IMR-90 (cell line): ENCODE measurements around the gene MGAT5B. TPM values are rescaled to one million over a fixed set of nuclear protein-coding genes. Genes with fewer than 3 reads are reported as not detected.

Experiments used
- ATAC-seq: fragments of 200-7000 bp; cut with Tn5 transposase; 2 replicates; pipeline ENCODE4 v1.9.1; 2020; ENCODE audit warnings: low read depth, mild to moderate bottlenecking, moderate library complexity
- BruUV-seq: library from RNA; stranded (reverse); fragments of 400-500 nt; replicated peaks from 2 replicates; lab custom pipeline; 2021; lab: Mats Ljungman, UMichigan
- CTCF ChIA-PET: fragments of 300-600 bp; formaldehyde crosslinking; extraction: SDS; loops from one replicate; lab custom pipeline; 2021; ENCODE audit warnings: antibody characterized with exemption; lab: Yijun Ruan, JAX
- POLR2A ChIA-PET: fragments of 300-600 bp; sonication (Branson Sonifier 250); formaldehyde crosslinking; loops from one replicate; lab custom pipeline; 2022; ENCODE audit warnings: antibody characterized with exemption; ENCODE audit not compliant: unreplicated experiment; lab: Charles Lee
- DNase-seq: peaks from one replicate; pipeline ENCODE4 v3.0.0; 2013
- H2AFZ ChIP-seq: replicated peaks from 2 replicates; pipeline ENCODE3; 2013; ENCODE audit warnings: low read length, mild to moderate bottlenecking; ENCODE audit not compliant: poor library complexity
- H2AK5ac ChIP-seq: 2 replicates; pipeline ENCODE4 v1.6.1; 2013; ENCODE audit warnings: low read depth, low read length, inconsistent platforms
- H2AK9ac ChIP-seq: replicated peaks from 2 replicates; pipeline ENCODE3; 2013; ENCODE audit warnings: mild to moderate bottlenecking, low read depth, low read length, moderate library complexity; ENCODE audit not compliant: poor library complexity
- H2BK120ac ChIP-seq: 2 replicates; pipeline ENCODE4 v1.6.1; 2013; ENCODE audit warnings: low read depth, low read length, inconsistent platforms
- H2BK15ac ChIP-seq: 3 replicates; pipeline ENCODE4 v1.6.1; 2013; ENCODE audit warnings: low read depth, low read length, inconsistent platforms
- H2BK20ac ChIP-seq: 2 replicates; pipeline ENCODE4 v1.6.1; 2013; ENCODE audit warnings: low read depth, mild to moderate bottlenecking, inconsistent platforms, low read length, moderate library complexity
- H2BK5ac ChIP-seq: 2 replicates; pipeline ENCODE4 v1.6.1; 2013; ENCODE audit warnings: mild to moderate bottlenecking, low read depth, low read length, inconsistent platforms; ENCODE audit not compliant: poor library complexity, severe bottlenecking
- H3K14ac ChIP-seq: replicated peaks from 2 replicates; pipeline ENCODE4 v1.6.1; 2013; ENCODE audit warnings: low read depth, low read length, inconsistent platforms
- H3K18ac ChIP-seq: 2 replicates; pipeline ENCODE4 v1.6.1; 2013; ENCODE audit warnings: low read depth, low read length, control low read depth
- H3K23ac ChIP-seq: 2 replicates; pipeline ENCODE4 v1.6.1; 2013; ENCODE audit warnings: low read depth, low read length, inconsistent platforms
- H3K27ac ChIP-seq: 2 replicates; pipeline ENCODE4 v1.5.1; 2013; ENCODE audit warnings: mild to moderate bottlenecking, control low read depth, low read length; ENCODE audit not compliant: insufficient read depth
- H3K27me3 ChIP-seq: 2 replicates; pipeline ENCODE4 v1.6.1; 2013; ENCODE audit warnings: low read length; ENCODE audit not compliant: control insufficient read depth, insufficient read depth
- H3K36me3 ChIP-seq: 2 replicates; pipeline ENCODE4 v1.6.1; 2013; ENCODE audit warnings: low read length, mixed read lengths; ENCODE audit not compliant: control insufficient read depth, insufficient read depth
- H3K4ac ChIP-seq: 2 replicates; pipeline ENCODE4 v1.6.1; 2013; ENCODE audit warnings: low read depth, low read length, inconsistent platforms
- H3K4me1 ChIP-seq: 2 replicates; pipeline ENCODE4 v1.6.1; 2013; ENCODE audit warnings: low read length, mixed read lengths; ENCODE audit not compliant: control insufficient read depth, insufficient read depth
- H3K4me2 ChIP-seq: 2 replicates; pipeline ENCODE4 v1.6.1; 2013; ENCODE audit warnings: low read depth, mild to moderate bottlenecking, control low read depth, low read length, moderate library complexity
- H3K4me3 ChIP-seq: 2 replicates; pipeline ENCODE4 v1.5.1; 2013; ENCODE audit warnings: low read depth, mild to moderate bottlenecking, control low read depth, low read length, moderate library complexity; ENCODE audit not compliant: insufficient read depth
- H3K56ac ChIP-seq: 2 replicates; pipeline ENCODE4 v1.6.1; 2013; ENCODE audit warnings: low read length, inconsistent platforms; ENCODE audit not compliant: insufficient read depth; ENCODE audit errors: extremely low read depth
- H3K79me1 ChIP-seq, 2 experiments: 2 replicates each; pipeline ENCODE4 v1.6.1; 2013; ENCODE audit warnings: low read length in 2 of 2, inconsistent platforms in 1 of 2, low read depth in 1 of 2
- H3K9ac ChIP-seq: 2 replicates; pipeline ENCODE4 v1.6.1; 2013; ENCODE audit warnings: low read depth, low read length, control low read depth
- H3K9me1 ChIP-seq: 2 replicates; pipeline ENCODE4 v1.6.1; 2013; ENCODE audit warnings: low read length, inconsistent platforms; ENCODE audit not compliant: insufficient read depth
- H3K9me3 ChIP-seq: 2 replicates; pipeline ENCODE4 v1.6.1; 2013; ENCODE audit warnings: low read length; ENCODE audit not compliant: control insufficient read depth, insufficient read depth
- H4K20me1 ChIP-seq: 2 replicates; pipeline ENCODE4 v1.6.1; 2013; ENCODE audit warnings: low read length, inconsistent platforms; ENCODE audit not compliant: insufficient read depth
- H4K5ac ChIP-seq: 2 replicates; pipeline ENCODE4 v1.6.1; 2013; ENCODE audit warnings: mild to moderate bottlenecking, low read depth, low read length, control low read depth
- H4K8ac ChIP-seq, 2 experiments: 2 replicates each; pipeline ENCODE4 v1.6.1; 2013; ENCODE audit warnings: low read depth in 2 of 2, low read length in 2 of 2, control low read depth in 1 of 2, inconsistent platforms in 1 of 2
- H4K91ac ChIP-seq: 2 replicates; pipeline ENCODE4 v1.6.1; 2013; ENCODE audit warnings: low read depth, low read length, inconsistent platforms; ENCODE audit not compliant: insufficient read depth
- FOS ChIP-seq: fragments of 150-350 bp; IDR thresholded peaks from 2 replicates; pipeline ENCODE4 v1.6.1; 2016; ENCODE audit warnings: low read depth, low read length
- MAFK ChIP-seq: IDR thresholded peaks from 2 replicates; pipeline ENCODE4 v1.6.1; 2012; ENCODE audit warnings: low read depth, low read length, improper control_type of control experiment
- MXI1 ChIP-seq: IDR thresholded peaks from 2 replicates; pipeline ENCODE4 v1.6.1; 2012; ENCODE audit warnings: low read depth, mild to moderate bottlenecking, low read length, moderate library complexity, borderline replicate concordance
- NFE2L2 ChIP-seq: fragments of 150-350 bp; IDR thresholded peaks from 2 replicates; pipeline ENCODE4 v1.6.1; 2016; ENCODE audit warnings: low read depth, mild to moderate bottlenecking, low read length
- POLR2A ChIP-seq: IDR thresholded peaks from 2 replicates; pipeline ENCODE4 v1.6.1; 2012; ENCODE audit warnings: mild to moderate bottlenecking, low read depth, low read length
- RAD21 ChIP-seq: IDR thresholded peaks from 2 replicates; pipeline ENCODE4 v1.6.1; 2012; ENCODE audit warnings: low read length, improper control_type of control experiment
- RCOR1 ChIP-seq: IDR thresholded peaks from 2 replicates; pipeline ENCODE4 v1.6.1; 2012; ENCODE audit warnings: mild to moderate bottlenecking, low read length, improper control_type of control experiment; ENCODE audit not compliant: insufficient replicate concordance
- WGBS, 2 experiments: methylation state at CpG; one replicate each; pipeline versions ENCODE4 v1.1.5 to v1.1.7; 2013; ENCODE audit warnings: missing lambda C conversion rate in 2 of 2; ENCODE audit not compliant: insufficient read length in 1 of 2; ENCODE audit errors: extremely low coverage in 2 of 2; 5-methylcytosine and 5-hydroxymethylcytosine counted together
- dilution Hi-C: fragments of 300-500 bp; cut with HindIII; formaldehyde crosslinking; loops from one replicate; pipeline ENCODE4 v1.14.3; 2018; ENCODE audit warnings: low sequenced_read_pairs; ENCODE audit not compliant: unreplicated experiment
- in situ Hi-C: fragments of 300-500 bp; cut with MboI; formaldehyde crosslinking; loops from 3 replicates; pipeline ENCODE4 v1.14.3; 2019; ENCODE audit warnings: low sequenced_read_pairs, inconsistent platforms, mixed read lengths
- intact Hi-C: fragments of 100-400 bp; cut with micrococcal nuclease; formaldehyde crosslinking; loops from 2 replicates; pipeline ENCODE4 v1.10.0; 2022
- polyA plus RNA-seq, 3 experiments: library from polyadenylated mRNA; depleted of rRNA; stranded (reverse); fragments of >200 nt; gene quantifications; 2 replicates each; pipeline ENCODE4 v1.2.3, GENCODE V29; 2012; ENCODE audit warnings: low replicate concordance in 1 of 3
- total RNA-seq: library from RNA; depleted of rRNA; stranded (reverse); fragments of >200 nt; gene quantifications from 2 replicates; pipeline ENCODE4 v1.2.3, GENCODE V29; 2012
- TF ChIP-seq, protein P1 (sequence below): fragments of 150-350 bp; IDR thresholded peaks from 2 replicates; pipeline ENCODE4 v1.6.1; 2017; ENCODE audit warnings: mild to moderate bottlenecking, antibody characterized with exemption, low read length, low read depth
- TF ChIP-seq, protein P2 (sequence below): conservative IDR thresholded peaks from 2 replicates; pipeline ENCODE4 v1.5.1; 2012; ENCODE audit warnings: mild to moderate bottlenecking, low read depth, low read length, improper control_type of control experiment

Gene MGAT5B
- total and polyA plus RNA-seq, 2 of the 4 experiments (the other 2 are of a cell fraction): 0.54 to 2.0 TPM

DNA sequence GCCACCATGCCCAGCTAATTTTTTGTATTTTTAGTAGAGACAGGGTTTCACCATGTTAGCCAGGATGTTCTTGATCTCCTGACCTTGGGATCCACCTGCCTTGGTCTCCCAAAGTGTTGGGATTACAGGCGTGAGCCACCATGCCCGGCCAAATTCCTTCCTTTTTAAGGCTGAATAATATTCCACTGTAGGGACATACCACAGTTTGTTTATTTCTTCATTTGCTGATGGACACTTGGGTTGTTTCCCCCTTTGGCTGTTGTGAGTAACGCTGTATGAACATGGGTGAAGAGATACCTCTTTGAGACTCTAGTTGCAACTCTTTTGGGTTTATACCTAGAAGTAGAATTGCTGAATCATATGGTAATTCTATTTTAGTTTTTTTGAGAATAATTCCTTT lies 13.1 kb upstream of the MGAT5B start:
- dilution Hi-C loops (no loop called here), in situ Hi-C loops (loop anchor here (25.0 kb wide), 1 partner anchor 382 kb away; no protein-coding TSS in a partner anchor), intact Hi-C loops (no loop called here)
- Histone ChIP-seq H3K4me1 (no peaks in the 10 kb centered on the region), H3K36me3 (no peaks in the 10 kb centered on the region), H2BK5ac (no peak overlapping the region), H3K9ac (no peak overlapping the region), H4K20me1 (no peaks in the 10 kb centered on the region), H3K9me3 (no peaks in the 10 kb centered on the region), H2BK20ac (no peak overlapping the region), H3K9me1 (no peaks in the 10 kb centered on the region), H3K4me3 (no peak overlapping the region), H3K4ac (no peak overlapping the region), H3K27ac (no peak overlapping the region), H2AK5ac (no peak overlapping the region), H3K79me1 (no peaks in the 10 kb centered on the region), H2BK15ac (no peak overlapping the region), H3K27me3 (peaks cover 20% of the 10 kb centered on the region), H3K14ac (no peak overlapping the region), H4K91ac (no peak overlapping the region), H2BK120ac (no peak overlapping the region), H3K18ac (no peak overlapping the region), H3K4me2 (no peak overlapping the region), H3K56ac (no peak overlapping the region), H2AFZ (no peak overlapping the region), H3K23ac (no peak overlapping the region), H4K8ac (no peak overlapping the region), H4K5ac (no peak overlapping the region), H2AK9ac (no peak overlapping the region)
- DNase-seq (no peak), ATAC-seq (no peak)
- ChIA-PET CTCF (no interaction called here), POLR2A (no interaction called here)
- WGBS, 2 experiments: 100% methylated on average over 1 of the region's 3 CpGs; no CpG with 5 or more reads in 1 of the 2 experiments
- BruUV-seq: no TSS peak
- TF ChIP-seq RCOR1 (no peak), MAFK (no peak), POLR2A (no peak), FOS (no peak), RAD21 (no peak), NFE2L2 (no peak), MXI1 (no peak)
- TF ChIP-seq, protein P1, sequence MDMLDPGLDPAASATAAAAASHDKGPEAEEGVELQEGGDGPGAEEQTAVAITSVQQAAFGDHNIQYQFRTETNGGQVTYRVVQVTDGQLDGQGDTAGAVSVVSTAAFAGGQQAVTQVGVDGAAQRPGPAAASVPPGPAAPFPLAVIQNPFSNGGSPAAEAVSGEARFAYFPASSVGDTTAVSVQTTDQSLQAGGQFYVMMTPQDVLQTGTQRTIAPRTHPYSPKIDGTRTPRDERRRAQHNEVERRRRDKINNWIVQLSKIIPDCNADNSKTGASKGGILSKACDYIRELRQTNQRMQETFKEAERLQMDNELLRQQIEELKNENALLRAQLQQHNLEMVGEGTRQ: no peak
- TF ChIP-seq, protein P2, sequence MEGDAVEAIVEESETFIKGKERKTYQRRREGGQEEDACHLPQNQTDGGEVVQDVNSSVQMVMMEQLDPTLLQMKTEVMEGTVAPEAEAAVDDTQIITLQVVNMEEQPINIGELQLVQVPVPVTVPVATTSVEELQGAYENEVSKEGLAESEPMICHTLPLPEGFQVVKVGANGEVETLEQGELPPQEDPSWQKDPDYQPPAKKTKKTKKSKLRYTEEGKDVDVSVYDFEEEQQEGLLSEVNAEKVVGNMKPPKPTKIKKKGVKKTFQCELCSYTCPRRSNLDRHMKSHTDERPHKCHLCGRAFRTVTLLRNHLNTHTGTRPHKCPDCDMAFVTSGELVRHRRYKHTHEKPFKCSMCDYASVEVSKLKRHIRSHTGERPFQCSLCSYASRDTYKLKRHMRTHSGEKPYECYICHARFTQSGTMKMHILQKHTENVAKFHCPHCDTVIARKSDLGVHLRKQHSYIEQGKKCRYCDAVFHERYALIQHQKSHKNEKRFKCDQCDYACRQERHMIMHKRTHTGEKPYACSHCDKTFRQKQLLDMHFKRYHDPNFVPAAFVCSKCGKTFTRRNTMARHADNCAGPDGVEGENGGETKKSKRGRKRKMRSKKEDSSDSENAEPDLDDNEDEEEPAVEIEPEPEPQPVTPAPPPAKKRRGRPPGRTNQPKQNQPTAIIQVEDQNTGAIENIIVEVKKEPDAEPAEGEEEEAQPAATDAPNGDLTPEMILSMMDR: no peak
